ENCODE measurements around the gene SLFN14. TPM values are rescaled to one million over a fixed set of nuclear protein-coding genes. Genes with fewer than 3 reads are reported as not detected.
A peak's percentile ranks its signal among the peaks of the same experiment; 100 is the strongest.
"Not testable (repeated sequence)": the region's sequence is repeated elsewhere in the genome, so short reads cannot be mapped to it uniquely, and the experiment has no call there.

SLFN14 gene
- total and polyA plus RNA-seq, 8 donors, result not detected

- intact Hi-C loops (cut with DNase I), result loop anchor here in 1 of 3 donors (10.0 kb wide), 1 partner anchor 366 kb away; no protein-coding TSS in a partner anchor
- 37 to 48% methylated on average over 8 of the region's 8 CpGs for WGBS, 2 donors
- DNase-seq, result peak in 1 of 6 donors; percentile 30
- Histone ChIP-seq H3K27me3 (no peaks in the 10 kb centered on the region), H3K4me1 (no peaks in the 10 kb centered on the region), H3K9me3 (no peaks in the 10 kb centered on the region), H3K4me3 (peak overlapping the region in 1 of 4 donors; percentile 18), H3K27ac (peak overlapping the region in 2 of 4 donors; percentile 42 to 59), H3K36me3 (no peaks in the 10 kb centered on the region)
- peak in 3 of 4 donors; percentile 28 to 74 (median 64) for ATAC-seq
- TF ChIP-seq CTCF (IDR thresholded peaks at IDR 0.05), result no peak
- FAIRE-seq, result peak; percentile 60
Measured at GRCh38 chr17:35540589-35541404, 19.8 kb downstream of the SLFN14 start.

GRCh38 chr17:35539659-35540026 is 21.0 kb downstream of the SLFN14 start:
- Histone ChIP-seq H3K36me3 (no peaks in the 10 kb centered on the region), H3K4me1 (no peaks in the 10 kb centered on the region), H3K9me3 (no peaks in the 10 kb centered on the region), H3K27ac (no peak overlapping the region), H3K27me3 (no peaks in the 10 kb centered on the region), H3K4me3 (no peak overlapping the region)
- DNase-seq (no peak), FAIRE-seq (no peak), ATAC-seq (peak in 1 of 4 donors; percentile 11)
- WGBS, 2 donors, result 31 to 42% methylated on average over 5 of the region's 5 CpGs
- TF ChIP-seq CTCF (IDR thresholded peaks at IDR 0.05), result no peak
- intact Hi-C loops (cut with DNase I), result loop anchor here (5.0 to 10.0 kb wide), 4 partner anchors 208 to 375 kb away; no protein-coding TSS in a partner anchor

GRCh38 chr17:35537601-35538141 is 22.9 kb downstream of the SLFN14 start, which contains the start of gene SLFN12L:
SLFN12L (minus strand) TSS chr17:35537678; CDS start chr17:35522364, 15,314 bp downstream.
- no peaks in the 10 kb centered on the region for H3K9me3 ChIP-seq
- no peaks in the 10 kb centered on the region for H3K27me3 ChIP-seq
- no peak within 1 kb of the TSS for H3K4me3 ChIP-seq
- no peaks in the 10 kb centered on the region for H3K36me3 ChIP-seq
- intact Hi-C loops (cut with DNase I), result loop anchor here in 2 of 3 donors (5.0 to 10.0 kb wide), 4 partner anchors 210 to 373 kb away; no protein-coding TSS in a partner anchor
- H3K4me1 ChIP-seq, result no peaks in the 10 kb centered on the region
- ATAC-seq, result peak in 1 of 4 donors; percentile 8
- no peak for FAIRE-seq
- no peak for DNase-seq
- TF ChIP-seq CTCF (IDR thresholded peaks at IDR 0.05), result no peak
- no peak within 1 kb of the TSS for H3K27ac ChIP-seq
- WGBS, 2 donors, result 76 to 79% methylated on average over 2 of the region's 2 CpGs

GRCh38 chr17:35536664-35537171 is 23.9 kb downstream of the SLFN14 start:
- Histone ChIP-seq H3K27ac (no peak overlapping the region), H3K27me3 (no peaks in the 10 kb centered on the region), H3K36me3 (no peaks in the 10 kb centered on the region), H3K4me3 (no peak overlapping the region), H3K4me1 (no peaks in the 10 kb centered on the region), H3K9me3 (no peaks in the 10 kb centered on the region)
- no peak for FAIRE-seq
- DNase-seq, result no peak
- ATAC-seq, result no peak
- intact Hi-C loops (cut with DNase I), result loop anchor here in 2 of 3 donors (5.0 to 10.0 kb wide), 4 partner anchors 211 to 372 kb away; no protein-coding TSS in a partner anchor
- 68 to 74% methylated on average over 13 of the region's 13 CpGs for WGBS, 2 donors
- no peak for TF ChIP-seq CTCF (IDR thresholded peaks at IDR 0.05)

- FAIRE-seq, H3K4me1 ChIP-seq, H3K27ac ChIP-seq, ATAC-seq, H3K9me3 ChIP-seq, H3K27me3 ChIP-seq, DNase-seq, H3K4me3 ChIP-seq, H3K36me3 ChIP-seq: not testable (repeated sequence)
- intact Hi-C loops (cut with DNase I), result loop anchor here in 2 of 3 donors (5.0 to 10.0 kb wide), 4 partner anchors 212 to 371 kb away; no protein-coding TSS in a partner anchor
- 79 to 88% methylated on average over 9 of the region's 9 CpGs for WGBS, 2 donors
Measured at GRCh38 chr17:35535406-35535805, 25.2 kb downstream of the SLFN14 start.
